ENCODE data around the gene ZFYVE19. TPM values are rescaled to one million over a fixed set of nuclear protein-coding genes. Genes with fewer than 3 reads are reported as not detected.
"Not testable (repeated sequence)": the region's sequence is repeated elsewhere in the genome, so short reads cannot be mapped to it uniquely, and the experiment has no call there.

ZFYVE19 gene
- total RNA-seq, 2 experiments from 2014 or later: 29.4 to 35.6 TPM

- H3K4me3 Mint-ChIP-seq: no peak overlapping the region
- ChIA-PET POLR2A (interaction anchor here (0.8 kb wide), 1 partner anchor 133 kb away, joined by 4 read pairs; no protein-coding TSS in a partner anchor), CTCF (no interaction called here)
Observed at GRCh38 chr15:40854161-40854560, 47.3 kb downstream of the ZFYVE19 start.

GRCh38 chr15:40855706-40856234 is 48.9 kb downstream of the ZFYVE19 start:
- POLR2A ChIA-PET: interaction anchor here (4.0 kb wide), 1 partner anchor 39 kb away, joined by 22 read pairs; the partner anchor contains the start of gene VPS18
- CTCF ChIA-PET: interaction anchor here (2.4 to 4.1 kb wide), 2 partner anchors 9 to 178 kb away, joined by 11 to 79 read pairs; partner anchors contain the start of gene SPINT1
- Mint-ChIP-seq H3K9me3 (ENCODE audit: insufficient read depth) (no peaks in the 10 kb centered on the region), H3K27ac (no peak overlapping the region), H3K27me3 (ENCODE audit: low read depth) (peaks cover 3% of the 10 kb centered on the region), H3K4me1 (ENCODE audit: low read depth) (peaks cover 19% of the 10 kb centered on the region), H3K36me3 (ENCODE audit: low read depth) (no peaks in the 10 kb centered on the region), H3K4me3 (no peak overlapping the region)
- no peak for ATAC-seq
- no peak for DNase-seq

More at GRCh38 chr15:40854161-40854560, 47.3 kb downstream of the ZFYVE19 start:
- no peak overlapping the region for H3K27ac Mint-ChIP-seq
- peaks cover 14% of the 10 kb centered on the region for H3K4me1 Mint-ChIP-seq (ENCODE audit: low read depth)
- ATAC-seq: no peak
- no peaks in the 10 kb centered on the region for H3K36me3 Mint-ChIP-seq (ENCODE audit: low read depth)
- DNase-seq: no peak
- H3K9me3 Mint-ChIP-seq (ENCODE audit: insufficient read depth): no peaks in the 10 kb centered on the region
- H3K27me3 Mint-ChIP-seq (ENCODE audit: low read depth): no peaks in the 10 kb centered on the region

- ATAC-seq: no peak
- H3K4me1 Mint-ChIP-seq (ENCODE audit: low read depth): peaks cover 19% of the 10 kb centered on the region
- ChIA-PET CTCF (interaction anchor here (0.7 to 4.1 kb wide), 12 partner anchors 10 to 250 kb away, joined by 3 to 79 read pairs (median 6); partner anchors contain the start of genes DNAJC17, SPINT1 and ZFYVE19), POLR2A (interaction anchor here (1.0 to 4.0 kb wide), 4 partner anchors 13 to 72 kb away, joined by 3 to 22 read pairs (median 4); partner anchors contain the start of gene VPS18)
- peaks cover 3% of the 10 kb centered on the region for H3K27me3 Mint-ChIP-seq (ENCODE audit: low read depth)
- no peak for DNase-seq
- no peak overlapping the region for H3K27ac Mint-ChIP-seq
- H3K36me3 Mint-ChIP-seq (ENCODE audit: low read depth): no peaks in the 10 kb centered on the region
- no peak overlapping the region for H3K4me3 Mint-ChIP-seq
- no peaks in the 10 kb centered on the region for H3K9me3 Mint-ChIP-seq (ENCODE audit: insufficient read depth)
Observed at GRCh38 chr15:40856746-40857145, 49.9 kb downstream of the ZFYVE19 start.

GRCh38 chr15:40857601-40858341 is 50.9 kb downstream of the ZFYVE19 start:
- DNase-seq (peak; percentile 86), ATAC-seq (peak; percentile 91)
- Mint-ChIP-seq H3K4me3 (no peak overlapping the region), H3K36me3 (ENCODE audit: low read depth) (no peaks in the 10 kb centered on the region), H3K9me3 (ENCODE audit: insufficient read depth) (no peaks in the 10 kb centered on the region), H3K27ac (no peak overlapping the region), H3K27me3 (ENCODE audit: low read depth) (peaks cover 3% of the 10 kb centered on the region), H3K4me1 (ENCODE audit: low read depth) (peaks cover 19% of the 10 kb centered on the region)
- POLR2A ChIA-PET: interaction anchor here (0.5 to 4.0 kb wide), 4 partner anchors 35 to 135 kb away, joined by 3 to 22 read pairs (median 4); partner anchors contain the start of gene VPS18
- CTCF ChIA-PET: interaction anchor here (0.6 to 4.1 kb wide), 33 partner anchors 11 to 535 kb away, joined by 3 to 79 read pairs (median 3); partner anchors contain the start of genes C15orf62, DNAJC17, INAFM2 and PPP1R14D

- ATAC-seq (no peak), DNase-seq (no peak)
- POLR2A ChIA-PET: interaction anchor here (1.1 to 4.0 kb wide), 3 partner anchors 13 to 36 kb away, joined by 3 to 22 read pairs (median 5); partner anchors contain the start of gene VPS18
- CTCF ChIA-PET: interaction anchor here (0.8 to 4.1 kb wide), 23 partner anchors 12 to 536 kb away, joined by 3 to 79 read pairs (median 4); partner anchors contain the start of genes C15orf62, INAFM2, PPP1R14D and RAD51
- H3K27me3 Mint-ChIP-seq (ENCODE audit: low read depth): peaks cover 3% of the 10 kb centered on the region
- H3K36me3 Mint-ChIP-seq (ENCODE audit: low read depth): no peaks in the 10 kb centered on the region
- H3K27ac Mint-ChIP-seq: no peak overlapping the region
- no peaks in the 10 kb centered on the region for H3K9me3 Mint-ChIP-seq (ENCODE audit: insufficient read depth)
- H3K4me1 Mint-ChIP-seq (ENCODE audit: low read depth): peaks cover 19% of the 10 kb centered on the region
- no peak overlapping the region for H3K4me3 Mint-ChIP-seq
Observed at GRCh38 chr15:40858706-40859105, 51.8 kb downstream of the ZFYVE19 start.

- H3K27ac Mint-ChIP-seq: no peak overlapping the region
- DNase-seq: peak; percentile 91
- ChIA-PET CTCF (interaction anchor here (0.7 to 4.1 kb wide), 19 partner anchors 13 to 294 kb away, joined by 3 to 79 read pairs (median 4); partner anchors contain the start of genes C15orf62, CCDC32, PPP1R14D and RAD51), POLR2A (interaction anchor here (0.8 to 4.0 kb wide), 4 partner anchors 12 to 35 kb away, joined by 3 to 22 read pairs (median 4); partner anchors contain the start of gene VPS18)
- peaks cover 19% of the 10 kb centered on the region for H3K4me1 Mint-ChIP-seq (ENCODE audit: low read depth)
- H3K36me3 Mint-ChIP-seq (ENCODE audit: low read depth): no peaks in the 10 kb centered on the region
- H3K4me3 Mint-ChIP-seq: no peak overlapping the region
- H3K9me3 Mint-ChIP-seq (ENCODE audit: insufficient read depth): no peaks in the 10 kb centered on the region
- ATAC-seq: peak; percentile 84
- peaks cover 3% of the 10 kb centered on the region for H3K27me3 Mint-ChIP-seq (ENCODE audit: low read depth)
Observed at GRCh38 chr15:40859206-40859851, 52.4 kb downstream of the ZFYVE19 start.

GRCh38 chr15:40861147-40861546 is 54.3 kb downstream of the ZFYVE19 start:
- not testable (repeated sequence) for H3K27ac Mint-ChIP-seq

GRCh38 chr15:40863660-40864270 is 56.9 kb downstream of the ZFYVE19 start:
- DNase-seq (no peak), ATAC-seq (no peak)
- peaks cover 5% of the 10 kb centered on the region for H3K27me3 Mint-ChIP-seq (ENCODE audit: low read depth)
- CTCF ChIA-PET: interaction anchor here (0.6 kb wide), 1 partner anchor 9 kb away, joined by 4 read pairs; no protein-coding TSS in a partner anchor
- peaks cover 9% of the 10 kb centered on the region for H3K4me1 Mint-ChIP-seq (ENCODE audit: low read depth)
- no peaks in the 10 kb centered on the region for H3K36me3 Mint-ChIP-seq (ENCODE audit: low read depth)
- H3K27ac Mint-ChIP-seq: no peak overlapping the region
- POLR2A ChIA-PET: interaction anchor here (0.6 to 1.9 kb wide), 2 partner anchors 30 to 108 kb away, joined by 3 to 6 read pairs; partner anchors contain the start of gene VPS18
- H3K4me3 Mint-ChIP-seq: no peak overlapping the region
- H3K9me3 Mint-ChIP-seq (ENCODE audit: insufficient read depth): no peaks in the 10 kb centered on the region

More at GRCh38 chr15:40861147-40861546, 54.3 kb downstream of the ZFYVE19 start:
- H3K27me3 Mint-ChIP-seq (ENCODE audit: low read depth); H3K9me3 Mint-ChIP-seq (ENCODE audit: insufficient read depth); DNase-seq; H3K4me3 Mint-ChIP-seq; H3K36me3 Mint-ChIP-seq (ENCODE audit: low read depth); ATAC-seq; CTCF ChIA-PET: not testable (repeated sequence)
- peaks cover 19% of the 10 kb centered on the region for H3K4me1 Mint-ChIP-seq (ENCODE audit: low read depth)
- POLR2A ChIA-PET: interaction anchor here (0.6 kb wide), 1 partner anchor 20 kb away, joined by 3 read pairs; no protein-coding TSS in a partner anchor

Other genes with a start within 250 kb of the ZFYVE19 start
- 10 to 100 TPM; 24.7 to 27.0 TPM for gene CCDC32, start 242.0 kb upstream of the ZFYVE19 start, total RNA-seq
- 10 to 100 TPM; 14.1 to 15.6 TPM for gene RPUSD2, start 237.8 kb upstream of the ZFYVE19 start, total RNA-seq
- 10 to 100 TPM; 61.4 to 65.4 TPM for gene KNL1, start 212.8 kb upstream of the ZFYVE19 start, total RNA-seq
- 10 to 100 TPM; 82.7 to 87.3 TPM for gene RAD51, start 111.9 kb upstream of the ZFYVE19 start, total RNA-seq
- gene RMDN3, start 51.8 kb upstream of the ZFYVE19 start, total RNA-seq: 10 to 100 TPM; 34.0 to 35.1 TPM
- 10 to 100 TPM; 50.6 to 50.8 TPM for gene GCHFR, start 43.0 kb upstream of the ZFYVE19 start, total RNA-seq
- 1 to 10 TPM; 1.1 to 1.2 TPM for gene C15orf62, start 37.1 kb upstream of the ZFYVE19 start, total RNA-seq
- 10 to 100 TPM; 42.9 to 47.2 TPM for gene DNAJC17, start 384 bp downstream of the ZFYVE19 start, total RNA-seq
- not detected for gene PPP1R14D, start 21.6 kb downstream of the ZFYVE19 start, total RNA-seq
- gene SPINT1, start 37.0 kb downstream of the ZFYVE19 start, total RNA-seq: 1 to 10 TPM; 3.1 to 4.3 TPM
- gene RHOV, start 67.1 kb downstream of the ZFYVE19 start, total RNA-seq: not detected
- gene VPS18, start 87.4 kb downstream of the ZFYVE19 start, total RNA-seq: 10 to 100 TPM; 17.8 to 18.4 TPM
- gene DLL4, start 122.3 kb downstream of the ZFYVE19 start, total RNA-seq: not detected
- gene CHAC1, start 146.4 kb downstream of the ZFYVE19 start, total RNA-seq: 1 to 10 TPM; 8.3 to 8.9 TPM

All from activated CD8-positive, alpha-beta T cell treated with anti-CD3 and anti-CD28 coated beads, Interleukin-2, amount 10 ng/mL, durations not matched to agents 7 days and 5 days (primary cell).